ENCODE measurements around the gene INO80E. TPM values are rescaled to one million over a fixed set of nuclear protein-coding genes. Genes with fewer than 3 reads are reported as not detected.

The INO80E gene
- total and polyA plus RNA-seq, 9 donors = 23.8 to 81.6 (median 55.5) TPM

- intact Hi-C loops (cut with DNase I) = loop anchor here in 1 of 4 donors (10.0 kb wide), 1 partner anchor 134 kb away; no protein-coding TSS in a partner anchor
- WGBS, 3 donors = 71 to 76% (median 73%) methylated on average over 4 of the region's 4 CpGs
- no peak for DNase-seq
Observed at GRCh38 chr16:30018731-30019158, 22.7 kb downstream of the INO80E start.

GRCh38 chr16:30022887-30023286 is 26.8 kb downstream of the INO80E start, which contains the start of gene C16orf92:
TSS of gene C16orf92 (plus strand) at chr16:30023198. CDS start at chr16:30023341, 143 bp downstream.
- Histone ChIP-seq H3K36me3 (no peaks in the 10 kb centered on the region), H3K9me3 (no peaks in the 10 kb centered on the region), H3K27me3 (no peaks in the 10 kb centered on the region), H3K4me3 (no peak within 1 kb of the TSS), H3K27ac (no peak within 1 kb of the TSS), H3K4me1 (ENCODE audit: insufficient read depth) (no peaks in the 10 kb centered on the region)
- TF ChIP-seq CTCF (IDR thresholded peaks at IDR 0.05) (no peak), EP300 (IDR thresholded peaks at IDR 0.05) (no peak), POLR2A (IDR thresholded peaks at IDR 0.05) (no peak)
- intact Hi-C loops (cut with DNase I) = loop anchor here in 3 of 4 donors (2.0 to 10.0 kb wide), 3 partner anchors 298 to 328 kb away; no protein-coding TSS in a partner anchor
- DNase-seq = no peak
- 77 to 85% (median 85%) methylated on average over 6 of the region's 6 CpGs for WGBS, 3 donors

More at GRCh38 chr16:30018731-30019158, 22.7 kb downstream of the INO80E start:
- Histone ChIP-seq H3K9me3 (no peaks in the 10 kb centered on the region), H3K27me3 (no peaks in the 10 kb centered on the region), H3K4me1 (ENCODE audit: insufficient read depth) (no peaks in the 10 kb centered on the region), H3K4me3 (no peak overlapping the region), H3K36me3 (no peaks in the 10 kb centered on the region), H3K27ac (no peak overlapping the region)
- TF ChIP-seq POLR2A (IDR thresholded peaks at IDR 0.05) = no peak
- TF ChIP-seq EP300 (IDR thresholded peaks at IDR 0.05) = no peak
- TF ChIP-seq CTCF (IDR thresholded peaks at IDR 0.05) = no peak

GRCh38 chr16:30023586-30023985 is 27.5 kb downstream of the INO80E start:
- whole genome bisulfite sequencing, 3 donors = 78 to 83% (median 82%) methylated on average over 11 of the region's 11 CpGs
- intact Hi-C loops (cut with DNase I) = loop anchor here in 3 of 4 donors (2.0 to 10.0 kb wide), 3 partner anchors 299 to 329 kb away; no protein-coding TSS in a partner anchor

GRCh38 chr16:30024451-30024850 is 28.4 kb downstream of the INO80E start:
- H3K9me3 ChIP-seq = no peaks in the 10 kb centered on the region
- WGBS, 3 donors = 66 to 73% (median 67%) methylated on average over 16 of the region's 16 CpGs
- intact Hi-C loops (cut with DNase I) = loop anchor here in 3 of 4 donors (10.0 kb wide), 2 partner anchors 300 to 330 kb away; no protein-coding TSS in a partner anchor

More at GRCh38 chr16:30023586-30023985, 27.5 kb downstream of the INO80E start:
- Histone ChIP-seq H3K4me3 (no peak overlapping the region), H3K9me3 (no peaks in the 10 kb centered on the region), H3K36me3 (no peaks in the 10 kb centered on the region), H3K27me3 (no peaks in the 10 kb centered on the region), H3K4me1 (ENCODE audit: insufficient read depth) (no peaks in the 10 kb centered on the region), H3K27ac (no peak overlapping the region)
- no peak for DNase-seq
- TF ChIP-seq POLR2A (IDR thresholded peaks at IDR 0.05) (no peak), EP300 (IDR thresholded peaks at IDR 0.05) (no peak), CTCF (IDR thresholded peaks at IDR 0.05) (no peak)

More at GRCh38 chr16:30024451-30024850, 28.4 kb downstream of the INO80E start:
- no peaks in the 10 kb centered on the region for H3K27me3 ChIP-seq
- H3K27ac ChIP-seq = no peak overlapping the region
- no peak overlapping the region for H3K4me3 ChIP-seq
- H3K4me1 ChIP-seq (ENCODE audit: insufficient read depth) = no peaks in the 10 kb centered on the region
- H3K36me3 ChIP-seq = no peaks in the 10 kb centered on the region
- DNase-seq = no peak
- TF ChIP-seq CTCF (IDR thresholded peaks at IDR 0.05) (no peak), POLR2A (IDR thresholded peaks at IDR 0.05) (no peak), EP300 (IDR thresholded peaks at IDR 0.05) (no peak)

Data from ovary (tissue), 9 donors.